K562 (cell line): ENCODE results near the gene PITX1. TPM values are rescaled to one million over a fixed set of nuclear protein-coding genes. Genes with fewer than 3 reads are reported as not detected.
A peak's percentile ranks its signal among the peaks of the same experiment; 100 is the strongest.

Experiments used
- ATAC-seq: fragments of 200-7000 bp; cut with Tn5 transposase; 3 replicates; pipeline ENCODE4 v1.9.1; 2020; ENCODE audit warnings: moderate library complexity
- BruUV-seq: library from RNA; stranded (reverse); fragments of 400-500 nt; replicated peaks from 2 replicates; lab custom pipeline; 2021; lab: Mats Ljungman, UMichigan
- CTCF ChIA-PET: fragments of 300-600 bp; formaldehyde crosslinking; extraction: SDS; loops from one replicate; lab custom pipeline; 2021; ENCODE audit warnings: low intra/inter-chr PET ratio; lab: Yijun Ruan, JAX
- POLR2A ChIA-PET: fragments of 300-600, 350-650 bp; sonication (Branson Sonifier 250); formaldehyde crosslinking; extraction: SDS; loops from one replicate; lab custom pipeline; 2021; ENCODE audit warnings: antibody characterized with exemption, inconsistent platforms; lab: Yijun Ruan, JAX
- DNase-seq, 4 experiments: peaks; one replicate each; pipeline versions ENCODE4 v3.0.0 to v3.0.0-alpha.2; 2011 to 2018; ENCODE audit warnings: low spot score in 3 of 4, mixed read lengths in 3 of 4; ENCODE audit errors: extremely low read depth in 1 of 4
- FAIRE-seq: peaks from 2 replicates; lab custom pipeline; 2011; peaks lifted over from hg19 to GRCh38; lab: Jason Lieb, UNC
- H2AFZ ChIP-seq: 2 replicates; pipeline ENCODE4 v1.6.0; 2011; ENCODE audit warnings: low read depth, low read length, control low read depth, inconsistent platforms
- H3K27ac ChIP-seq: fragments of 200-600 bp; 3 replicates; pipeline ENCODE4 v1.8.0; 2011; ENCODE audit warnings: low read depth, mild to moderate bottlenecking, control low read depth, inconsistent platforms, low read length, moderate library complexity, mixed read lengths; ENCODE audit errors: extremely low read depth
- H3K27me3 ChIP-seq, 2 experiments: fragments of 300-600 bp in 1 of 2; 2 replicates in 1 of 2; 3 replicates in 1 of 2; pipeline versions ENCODE4 v1.6.0 to v1.8.0; 2011; ENCODE audit warnings: inconsistent platforms in 2 of 2, low read length in 2 of 2, mild to moderate bottlenecking in 1 of 2, mixed read lengths in 1 of 2, moderate library complexity in 1 of 2; ENCODE audit not compliant: control insufficient read depth in 2 of 2, insufficient read depth in 2 of 2
- H3K36me3 ChIP-seq: fragments of 300-600 bp; 3 replicates; pipeline ENCODE4 v1.8.0; 2011; ENCODE audit warnings: mild to moderate bottlenecking, low read length, inconsistent platforms; ENCODE audit not compliant: control insufficient read depth, insufficient read depth
- H3K4me1 ChIP-seq, 2 experiments: fragments of 200-600 bp in 1 of 2; replicated peaks in 1 of 2; 2 replicates in 1 of 2; 3 replicates in 1 of 2; pipeline versions ENCODE4 v1.5.1 to v1.8.0; 2011; ENCODE audit warnings: inconsistent platforms in 2 of 2, low read length in 2 of 2, mild to moderate bottlenecking in 1 of 2, mixed read lengths in 1 of 2, moderate library complexity in 1 of 2; ENCODE audit not compliant: control insufficient read depth in 2 of 2, insufficient read depth in 2 of 2
- H3K4me2 ChIP-seq: 2 replicates; pipeline ENCODE4 v1.6.1; 2011; ENCODE audit warnings: low read length, control low read depth, inconsistent platforms, mixed read lengths; ENCODE audit not compliant: insufficient read depth
- H3K4me3 ChIP-seq: fragments of 200-600 bp; sonication (generic), shearing (Covaris generic); 2 replicates; pipeline ENCODE4 v1.5.1; 2016; ENCODE audit warnings: control low read depth, inconsistent platforms
- H3K79me2 ChIP-seq: fragments of 200-600 bp; 3 replicates; pipeline ENCODE4 v1.8.0; 2011; ENCODE audit warnings: low read length, inconsistent platforms; ENCODE audit not compliant: control insufficient read depth, insufficient read depth
- H3K9ac ChIP-seq, 2 experiments: 2 replicates each; pipeline versions ENCODE4 v1.6.0 to v1.6.1; 2011; ENCODE audit warnings: low read depth in 2 of 2, low read length in 2 of 2, control low read depth in 1 of 2, inconsistent platforms in 1 of 2, mild to moderate bottlenecking in 1 of 2, mixed read lengths in 1 of 2; ENCODE audit not compliant: insufficient read depth in 1 of 2
- H3K9me1 ChIP-seq: one replicate; pipeline ENCODE4 v1.6.0; 2011; ENCODE audit warnings: inconsistent platforms, mild to moderate bottlenecking, low read length, moderate library complexity; ENCODE audit not compliant: control insufficient read depth, insufficient read depth
- H3K9me3 ChIP-seq: replicated peaks from 2 replicates; pipeline ENCODE4 v1.5.1; 2011; ENCODE audit warnings: low read depth, low read length, inconsistent platforms; ENCODE audit not compliant: control insufficient read depth, insufficient read depth
- H4K20me1 ChIP-seq: replicated peaks from 2 replicates; pipeline ENCODE4 v1.6.1; 2011; ENCODE audit warnings: low read length, inconsistent platforms, mixed read lengths; ENCODE audit not compliant: control insufficient read depth, insufficient read depth
- ARID1B ChIP-seq: fragments of 450-650 bp; IDR thresholded peaks from 2 replicates; pipeline ENCODE4 v1.6.1; 2016; ENCODE audit warnings: antibody characterized with exemption, mild to moderate bottlenecking, inconsistent platforms
- CBX5 ChIP-seq: IDR thresholded peaks from 2 replicates; pipeline ENCODE4 v1.6.1; 2014; ENCODE audit warnings: low read depth, borderline replicate concordance
- CEBPZ ChIP-seq: fragments of 150-350 bp; IDR thresholded peaks from 2 replicates; pipeline ENCODE4 v1.6.1; 2014; ENCODE audit warnings: low read depth, mild to moderate bottlenecking, low read length, borderline replicate concordance
- DPF2 ChIP-seq: fragments of 450-650 bp; IDR thresholded peaks from 2 replicates; pipeline ENCODE4 v1.6.1; 2016
- E2F5 ChIP-seq: sonication (generic); formaldehyde crosslinking; IDR thresholded peaks from 2 replicates; pipeline ENCODE4 v1.8.0; 2022; ENCODE audit warnings: mild to moderate bottlenecking, missing genetic modification reagents
- ETV1 ChIP-seq: fragments of 450-650 bp; conservative IDR thresholded peaks from 2 replicates; pipeline ENCODE4 v1.6.1; 2016; ENCODE audit warnings: missing genetic modification characterization, control low read depth, low read depth, missing compliant biosample characterization
- FOXM1 ChIP-seq, 2 experiments: fragments of 450-650 bp in 1 of 2; sonication (generic) in 1 of 2; formaldehyde crosslinking in 1 of 2; IDR thresholded peaks; 2 replicates each; pipeline versions ENCODE4 v1.6.1 to v1.9.0; 2017 to 2022; ENCODE audit warnings: low read depth in 2 of 2, mild to moderate bottlenecking in 2 of 2, missing genetic modification reagents in 1 of 2, moderate library complexity in 1 of 2
- IFI16 ChIP-seq: fragments of 250-450 bp; sonication (Bioruptor Pico); IDR thresholded peaks from 2 replicates; pipeline ENCODE4 v2.1.2; 2022; ENCODE audit warnings: mild to moderate bottlenecking, inconsistent platforms
- MAZ ChIP-seq, 2 experiments: fragments of 450-650 bp in 1 of 2; sonication (generic) in 1 of 2; formaldehyde crosslinking; IDR thresholded peaks in 1 of 2; conservative IDR thresholded peaks in 1 of 2; 2 replicates each; pipeline versions ENCODE4 v1.4.0 to v1.5.0; 2020; ENCODE audit warnings: mild to moderate bottlenecking in 1 of 2, missing genetic modification reagents in 1 of 2
- MCM7 ChIP-seq, 2 experiments: fragments of 450-650 bp; IDR thresholded peaks; 2 replicates each; pipeline ENCODE4 v1.6.1; 2016 to 2018
- NCOA1 ChIP-seq: fragments of 450-650 bp; IDR thresholded peaks from 2 replicates; pipeline ENCODE4 v1.6.1; 2016; ENCODE audit warnings: low read depth
- SAP30 ChIP-seq: fragments of 200-600 bp; sonication (generic); IDR thresholded peaks from 2 replicates; pipeline ENCODE4 v1.6.1; 2012; ENCODE audit warnings: borderline replicate concordance, low read depth, mild to moderate bottlenecking, moderate library complexity, low read length, control low read depth, inconsistent platforms; ENCODE audit not compliant: insufficient read depth, poor library complexity, severe bottlenecking
- SMARCC2 ChIP-seq: fragments of 450-650 bp; IDR thresholded peaks from 2 replicates; pipeline ENCODE4 v1.6.1; 2017; ENCODE audit warnings: antibody characterized with exemption, moderate library complexity, mild to moderate bottlenecking, low read depth
- ZNF217 ChIP-seq: sonication (generic); formaldehyde crosslinking; IDR thresholded peaks from 2 replicates; pipeline ENCODE4 v1.8.0; 2022; ENCODE audit warnings: mild to moderate bottlenecking, missing genetic modification reagents
- ZNF384 ChIP-seq: IDR thresholded peaks from 2 replicates; pipeline ENCODE4 v1.6.1; 2012; ENCODE audit warnings: low read depth, low read length, improper control_type of control experiment
- ZZZ3 ChIP-seq: fragments of 450-650 bp; IDR thresholded peaks from 2 replicates; pipeline ENCODE4 v1.6.1; 2016; ENCODE audit warnings: antibody characterized with exemption, mild to moderate bottlenecking, moderate library complexity
- WGBS: fragments of 100-300 bp; shearing (Covaris generic); methylation state at CpG from one replicate; pipeline ENCODE4 v1.1.6; 2016; ENCODE audit warnings: low coverage, mixed read lengths; ENCODE audit not compliant: insufficient coverage; ENCODE audit errors: missing lambda C conversion rate; 5-methylcytosine and 5-hydroxymethylcytosine counted together
- in situ Hi-C: fragments of 300-500 bp; cut with MboI; formaldehyde crosslinking; loops from 4 replicates; pipeline ENCODE4 v1.15.0; 2018; ENCODE audit warnings: inconsistent platforms, mixed read lengths
- intact Hi-C: fragments of 100-400 bp; cut with micrococcal nuclease; formaldehyde crosslinking; loops from 2 replicates; pipeline ENCODE4 v1.14.2; 2022
- polyA plus RNA-seq, 8 experiments: library from polyadenylated mRNA; depleted of rRNA in 4 of 8; stranded (reverse) in 5 of 8; unstranded in 3 of 8; fragments of >200 nt; fragmentation: Nextera tagmentation in 2 of 8; fragmentation: Illumina TruSeq in 1 of 8; extraction: Ambion mirVana in 2 of 8; extraction: Trizol in 1 of 8; gene quantifications; 2 replicates each; pipeline versions ENCODE4 v1.2.1 to v1.2.3, GENCODE V29; 2011 to 2014; ENCODE audit warnings: inconsistent platforms in 1 of 8, missing spikeins in 1 of 8
- total RNA-seq, 7 experiments: library from RNA; depleted of rRNA in 6 of 7; stranded (reverse); fragments of >200 nt in 6 of 7; fragmentation: Illumina TruSeq in 2 of 7; extraction: Trizol in 2 of 7; gene quantifications; 2 replicates each; pipeline versions ENCODE4 v1.2.1 to v1.2.3, GENCODE V29; 2011 to 2021; ENCODE audit warnings: low replicate concordance in 1 of 7

Gene PITX1
- total and polyA plus RNA-seq, 9 of the 15 experiments (the other 6 are each of a cell fraction or from before 2014, with no cell fraction given) = 0.13 to 88.2 (median 24.9) TPM

GRCh38 chr5:135051872-135052271, 17.8 kb upstream of the PITX1 start:
- 0 out of 2 replicates have a peak, but pooled peaks cover 5% of the 10 kb centered on the region for H4K20me1 ChIP-seq
- H3K9me1 ChIP-seq = no peaks in the 10 kb centered on the region
- no peaks in the 10 kb centered on the region for H3K36me3 ChIP-seq
- no peaks in the 10 kb centered on the region for H3K9me3 ChIP-seq
- peak overlapping the region; percentile 5; the same call in 2 of the 3 replicates for H3K27ac ChIP-seq
- H2AFZ ChIP-seq = peak overlapping the region; percentile 70
- peak overlapping the region; percentile 32 to 67; a peak in 3 of 4 replicates for H3K9ac ChIP-seq
- BruUV-seq = no TSS peak
- ChIA-PET CTCF (no interaction called here), POLR2A (interaction anchor here (0.7 to 1.0 kb wide), 3 partner anchors 11 to 54 kb away, joined by 3 to 4 read pairs (median 3); no protein-coding TSS in a partner anchor)
- H3K79me2 ChIP-seq = no peaks in the 10 kb centered on the region
- peaks cover 26 to 37% of the 10 kb centered on the region in 2 experiments; a peak in 4 of 5 replicates for H3K4me1 ChIP-seq
- intact Hi-C loops (no loop called here), in situ Hi-C loops (no loop called here)
- WGBS = 0% methylated on average over 11 of the region's 11 CpGs
- DNase-seq = peak; percentile 74 to 85 (median 80)
- H3K27me3 ChIP-seq = no peaks in the 10 kb centered on the region
- H3K4me2 ChIP-seq = peak overlapping the region; percentile 64
- peak; percentile 97 for FAIRE-seq
- ATAC-seq = peak; percentile 85
- H3K4me3 ChIP-seq = no peak overlapping the region
- no peak for TF ChIP-seq E2F5
- TF ChIP-seq NCOA1 = 0 out of 2 replicates have a peak, but pooled peaks have one; percentile 25
- TF ChIP-seq SMARCC2 = peak; percentile 63; the same call in 1 of the 2 replicates
- TF ChIP-seq DPF2 = peak; percentile 79
- no peak for TF ChIP-seq CBX5
- TF ChIP-seq ARID1B = peak; percentile 93
- TF ChIP-seq SAP30 = no peak
- TF ChIP-seq ZNF384 = no peak
- TF ChIP-seq IFI16 (CRISPR knock-in tag) = no peak
- TF ChIP-seq ZNF217 (CRISPR knock-in tag) = no peak
- TF ChIP-seq ZZZ3 = no peak
- no peak for TF ChIP-seq MAZ (CRISPR knock-in tag; conservative IDR thresholded peaks at IDR 0.05 in 1 of 2, IDR thresholded peaks at IDR 0.05 in 1 of 2)
- no peak for TF ChIP-seq CEBPZ
- no peak for TF ChIP-seq MCM7 (IDR thresholded peaks at IDR 0.05)
- peak; percentile 61 for TF ChIP-seq ETV1
- TF ChIP-seq FOXM1 (IDR thresholded peaks at IDR 0.05; ENCODE audit: low read depth) = peak; percentile 55
- TF ChIP-seq FOXM1 (CRISPR knock-in tag; IDR thresholded peaks at IDR 0.05; ENCODE audit: low read depth) = no peak
